Chondrocyte (in vitro differentiated cells): ENCODE measurements around the gene TNFRSF9. TPM values are rescaled to one million over a fixed set of nuclear protein-coding genes. Genes with fewer than 3 reads are reported as not detected.

Experiments
- DNase-seq: peaks from one replicate; pipeline ENCODE4 v3.0.0; 2021; ENCODE audit warnings: mixed read lengths, low spot score
- H3K27ac Mint-ChIP-seq: one replicate; pipeline ENCODE4 v1.8.0; 2021; ENCODE audit warnings: mild to moderate bottlenecking, moderate library complexity, mixed read lengths; ENCODE audit not compliant: unreplicated experiment
- H3K27me3 Mint-ChIP-seq: 2 replicates; pipeline ENCODE4 v1.8.0; 2021; ENCODE audit warnings: low read depth, mixed read lengths
- H3K36me3 Mint-ChIP-seq: 2 replicates; pipeline ENCODE4 v1.8.0; 2021; ENCODE audit warnings: low read depth, mixed read lengths
- H3K4me1 Mint-ChIP-seq: 2 replicates; pipeline ENCODE4 v1.8.0; 2021; ENCODE audit warnings: low read depth, mild to moderate bottlenecking, mixed read lengths
- H3K4me3 Mint-ChIP-seq: one replicate; pipeline ENCODE4 v1.8.0; 2021; ENCODE audit warnings: mild to moderate bottlenecking, moderate library complexity, mixed read lengths; ENCODE audit not compliant: unreplicated experiment
- H3K9me3 Mint-ChIP-seq: 2 replicates; pipeline ENCODE4 v1.8.0; 2021; ENCODE audit warnings: low read depth, mixed read lengths
- CTCF ChIP-seq: fragments of 200-600 bp; sonication (generic); IDR thresholded peaks from 2 replicates; pipeline ENCODE4 v1.5.0; 2021; ENCODE audit warnings: antibody characterized with exemption, mild to moderate bottlenecking, moderate library complexity
- total RNA-seq: library from RNA; stranded (reverse); gene quantifications from 3 replicates; pipeline ENCODE4 v1.2.1, GENCODE V29; 2021

Gene TNFRSF9
- total RNA-seq, 1 donor from 2014 or later = 0.07 TPM

- Mint-ChIP-seq H3K36me3 (peaks cover 5% of the 10 kb centered on the region), H3K4me1 (no peaks in the 10 kb centered on the region), H3K9me3 (peaks cover 9% of the 10 kb centered on the region), H3K27me3 (peaks cover 6% of the 10 kb centered on the region), H3K4me3 (no peak overlapping the region), H3K27ac (no peak overlapping the region)
- TF ChIP-seq CTCF = no peak
- no peak for DNase-seq
Measured at GRCh38 chr1:7869136-7869920, 71.3 kb downstream of the TNFRSF9 start.

DNA sequence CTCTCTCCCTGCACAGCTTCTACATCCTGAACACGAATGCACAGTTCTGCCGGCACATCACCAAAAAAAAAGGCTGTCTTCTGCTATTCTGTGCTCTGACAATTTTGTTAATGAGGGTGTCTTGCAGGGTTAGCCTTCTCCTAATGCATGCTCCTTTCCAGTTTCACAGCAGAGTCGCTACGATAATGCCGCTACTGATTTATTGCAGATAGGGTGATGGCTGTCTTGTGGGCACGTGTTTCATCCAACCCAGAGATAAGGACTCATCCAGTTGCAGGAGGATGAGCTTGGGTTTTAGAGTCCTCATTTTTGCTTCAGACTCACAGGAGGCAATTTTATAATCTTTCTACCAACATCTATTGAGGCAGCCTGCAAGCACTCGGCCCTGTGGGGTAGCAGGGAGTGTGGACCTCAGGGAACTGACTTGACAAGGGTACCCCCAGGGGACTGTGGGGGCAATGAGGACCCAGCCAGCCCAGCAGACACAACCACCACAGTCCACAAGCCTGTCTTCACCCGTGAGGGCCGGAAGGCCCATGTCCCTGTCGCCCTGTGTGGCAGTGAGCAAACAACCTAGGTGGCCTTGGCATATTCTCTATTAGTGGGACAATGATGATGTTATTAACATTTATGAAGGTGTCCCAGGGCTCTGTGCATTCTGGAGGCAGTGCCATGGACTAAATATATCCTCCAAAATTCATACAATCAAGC is 72.4 kb downstream of the TNFRSF9 start:
- no peak overlapping the region for H3K4me3 Mint-ChIP-seq
- DNase-seq = no peak
- H3K4me1 Mint-ChIP-seq = no peaks in the 10 kb centered on the region
- peaks cover 2% of the 10 kb centered on the region for H3K27me3 Mint-ChIP-seq
- H3K9me3 Mint-ChIP-seq = peaks cover 9% of the 10 kb centered on the region
- H3K36me3 Mint-ChIP-seq = peaks cover 5% of the 10 kb centered on the region
- H3K27ac Mint-ChIP-seq = no peak overlapping the region
- no peak for TF ChIP-seq CTCF

- H3K4me3 Mint-ChIP-seq = no peak overlapping the region
- H3K9me3 Mint-ChIP-seq = peaks cover 9% of the 10 kb centered on the region
- no peak overlapping the region for H3K27ac Mint-ChIP-seq
- no peak for TF ChIP-seq CTCF
- DNase-seq = no peak
- no peaks in the 10 kb centered on the region for H3K4me1 Mint-ChIP-seq
- peaks cover 2% of the 10 kb centered on the region for H3K27me3 Mint-ChIP-seq
- H3K36me3 Mint-ChIP-seq = peaks cover 5% of the 10 kb centered on the region
Measured at GRCh38 chr1:7865978-7866377, 74.7 kb downstream of the TNFRSF9 start.

Other genes starting within 250 kb of the TNFRSF9 start
- 103 to 111 TPM (median 110 TPM) in 3 replicates for gene VAMP3, start 169.5 kb downstream of the TNFRSF9 start, total RNA-seq
- gene PER3, start 156.5 kb downstream of the TNFRSF9 start, total RNA-seq = 4.1 to 6.0 TPM (median 4.2 TPM) in 3 replicates
- not detected in 3 replicates for gene UTS2, start 87.8 kb downstream of the TNFRSF9 start, total RNA-seq
- gene PARK7, start 20.9 kb upstream of the TNFRSF9 start, total RNA-seq = 250 to 288 TPM (median 254 TPM) in 3 replicates
- gene ERRFI1, start 85.5 kb upstream of the TNFRSF9 start, total RNA-seq = 26.4 to 305 TPM (median 303 TPM) in 3 replicates